Adipocyte (in vitro differentiated cells): ENCODE data around the gene TAOK1.

Experiments used
- DNase-seq: peaks from one replicate; pipeline ENCODE4 v3.0.0-alpha.2; 2015; ENCODE audit warnings: low read depth
- H3K27me3 ChIP-seq: replicated peaks from 2 replicates; pipeline ENCODE4 v1.7.0; 2013; ENCODE audit warnings: mild to moderate bottlenecking, low read length, moderate library complexity; ENCODE audit not compliant: control insufficient read depth, insufficient read depth
- H3K36me3 ChIP-seq: 2 replicates; pipeline ENCODE4 v1.7.0; 2013; ENCODE audit warnings: low read length, mild to moderate bottlenecking, moderate library complexity; ENCODE audit not compliant: control insufficient read depth, insufficient read depth, severe bottlenecking
- H3K4me1 ChIP-seq: 2 replicates; pipeline ENCODE4 v1.7.0; 2013; ENCODE audit warnings: mild to moderate bottlenecking, low read length, moderate library complexity; ENCODE audit not compliant: control insufficient read depth, insufficient read depth
- H3K4me3 ChIP-seq: 2 replicates; pipeline ENCODE4 v1.7.0; 2013; ENCODE audit warnings: mild to moderate bottlenecking, low read length, moderate library complexity
- H3K9ac ChIP-seq: 2 replicates; pipeline ENCODE4 v1.7.0; 2013; ENCODE audit warnings: mild to moderate bottlenecking, low read length, moderate library complexity
- H3K9me3 ChIP-seq: 2 replicates; pipeline ENCODE4 v1.7.0; 2013; ENCODE audit warnings: mild to moderate bottlenecking, low read length, moderate library complexity; ENCODE audit not compliant: control insufficient read depth

The TAOK1 gene

GRCh38 chr17:29567304-29567553 lies 177.1 kb downstream of the TAOK1 start:
- H3K9me3 ChIP-seq, result no peaks in the 10 kb centered on the region
- no peak for DNase-seq

DNA sequence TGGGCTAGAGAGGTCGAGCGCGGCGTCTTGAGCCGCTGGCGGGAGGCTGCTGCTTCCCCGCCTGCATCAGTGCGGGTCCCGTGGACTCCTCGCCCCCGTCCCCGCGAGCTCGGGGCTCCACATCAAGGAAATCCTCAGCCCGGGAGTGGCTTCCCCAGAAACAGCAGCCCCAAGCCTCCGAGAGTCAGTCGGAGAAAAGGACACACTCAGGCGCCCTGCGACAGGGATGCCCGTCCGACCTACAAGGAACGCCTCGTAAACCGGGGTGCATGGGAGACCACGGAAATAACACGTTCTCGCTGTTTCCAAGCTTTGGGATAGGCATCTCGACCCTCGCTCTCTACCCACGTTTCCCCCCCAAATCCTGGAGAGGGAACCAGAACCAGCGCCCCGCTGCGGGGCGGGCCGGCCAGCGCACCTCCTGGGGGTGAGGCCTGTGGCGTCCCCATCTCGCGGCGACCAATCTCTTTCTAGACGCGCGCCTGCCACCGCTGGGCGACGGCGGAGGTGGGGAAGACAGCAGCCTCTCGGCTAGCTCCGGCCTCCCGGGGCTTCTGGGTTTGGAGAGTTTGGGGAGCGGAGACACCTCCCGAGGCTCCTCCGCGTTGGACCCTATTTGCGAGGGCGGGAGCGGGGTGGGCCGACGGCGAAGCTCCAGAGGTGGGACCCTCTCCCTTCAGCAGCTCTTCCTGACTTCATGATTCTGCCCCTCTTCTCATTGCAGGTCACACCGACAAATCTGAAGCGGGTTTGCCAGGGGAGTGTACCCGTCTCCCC lies 177.6 kb downstream of the TAOK1 start:
- Histone ChIP-seq H3K36me3 (peaks cover 28% of the 10 kb centered on the region), H3K9me3 (no peaks in the 10 kb centered on the region), H3K27me3 (no peaks in the 10 kb centered on the region), H3K4me3 (peak overlapping the region; percentile 92), H3K4me1 (peaks cover 42% of the 10 kb centered on the region), H3K9ac (peak overlapping the region; percentile 94)
- DNase-seq, result peak; percentile 79

More at GRCh38 chr17:29567304-29567553, 177.1 kb downstream of the TAOK1 start:
- peak overlapping the region; percentile 94 for H3K9ac ChIP-seq
- peak overlapping the region; percentile 92 for H3K4me3 ChIP-seq
- H3K36me3 ChIP-seq, result peaks cover 33% of the 10 kb centered on the region
- H3K27me3 ChIP-seq, result no peaks in the 10 kb centered on the region
- H3K4me1 ChIP-seq, result peaks cover 40% of the 10 kb centered on the region

- H3K9me3 ChIP-seq, result no peaks in the 10 kb centered on the region
- peaks cover 31% of the 10 kb centered on the region for H3K36me3 ChIP-seq
- H3K4me3 ChIP-seq, result peak within 1 kb of the TSS; percentile 92
- H3K4me1 ChIP-seq, result peaks cover 42% of the 10 kb centered on the region
- DNase-seq, result peak; percentile 94
- peak within 1 kb of the TSS; percentile 94 for H3K9ac ChIP-seq
- H3K27me3 ChIP-seq, result no peaks in the 10 kb centered on the region
Observed at GRCh38 chr17:29568331-29569244, 178.4 kb downstream of the TAOK1 start, which contains the start of gene TP53I13. Gene TP53I13, plus strand, starts transcription at chr17:29568701. Its CDS starts 58 bp downstream, at chr17:29568759.

GRCh38 chr17:29569245-29569950 lies 179.2 kb downstream of the TAOK1 start:
- Histone ChIP-seq H3K9ac (peak overlapping the region; percentile 85), H3K4me3 (peak overlapping the region; percentile 85), H3K9me3 (no peaks in the 10 kb centered on the region), H3K27me3 (no peaks in the 10 kb centered on the region), H3K36me3 (peaks cover 39% of the 10 kb centered on the region), H3K4me1 (peaks cover 42% of the 10 kb centered on the region)
- DNase-seq, result no peak

DNA sequence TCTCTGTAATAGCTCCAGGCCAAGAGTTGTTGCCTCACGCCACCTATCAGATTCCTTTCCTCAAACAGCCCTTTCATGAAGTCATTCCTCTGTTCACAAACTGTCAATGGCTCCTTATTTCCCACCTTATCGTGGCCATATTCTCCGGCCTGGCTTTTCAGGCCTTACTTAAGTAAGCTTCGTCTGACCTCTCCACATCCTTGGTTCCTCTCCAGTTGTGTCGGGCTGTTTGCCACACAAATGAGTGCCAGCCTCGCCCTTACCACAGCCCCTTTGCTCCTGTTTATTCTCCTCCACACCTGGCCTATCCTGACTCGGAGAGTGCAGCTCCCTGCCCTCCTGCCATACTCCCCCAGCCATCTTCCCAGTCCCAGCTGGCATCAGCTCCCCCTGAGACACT lies 180.4 kb downstream of the TAOK1 start:
- Histone ChIP-seq H3K9ac (peak overlapping the region; percentile 14), H3K4me3 (no peak overlapping the region)
- no peak for DNase-seq

DNA sequence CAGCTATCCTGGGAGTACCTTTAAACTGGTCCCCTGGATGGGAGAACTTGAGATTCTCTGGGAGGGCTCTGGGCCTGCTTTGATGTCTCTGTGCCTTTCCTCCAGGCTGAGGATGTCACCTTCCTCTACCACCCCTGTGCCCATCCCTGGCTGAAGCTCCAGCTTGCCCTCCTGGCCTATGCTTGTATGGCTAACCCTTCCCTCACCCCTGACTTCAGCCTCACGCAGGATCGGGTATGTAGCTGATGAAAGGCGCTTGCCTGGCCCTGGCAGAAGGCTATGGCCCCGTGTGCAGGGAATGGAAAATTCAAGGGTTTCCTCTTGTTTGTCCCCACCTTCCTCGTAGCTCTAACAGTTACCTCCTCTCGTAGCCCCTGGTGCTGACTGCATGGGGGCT lies 181.3 kb downstream of the TAOK1 start:
- Histone ChIP-seq H3K4me3 (no peak overlapping the region), H3K4me1 (peaks cover 31% of the 10 kb centered on the region), H3K27me3 (no peaks in the 10 kb centered on the region), H3K36me3 (peaks cover 60% of the 10 kb centered on the region), H3K9me3 (no peaks in the 10 kb centered on the region), H3K9ac (no peak overlapping the region)
- no peak for DNase-seq

More for the DNA sequence above, 180.4 kb downstream of the TAOK1 start:
- Histone ChIP-seq H3K27me3 (no peaks in the 10 kb centered on the region), H3K9me3 (no peaks in the 10 kb centered on the region), H3K36me3 (peaks cover 50% of the 10 kb centered on the region), H3K4me1 (peaks cover 36% of the 10 kb centered on the region)

- no peak for DNase-seq
- H3K36me3 ChIP-seq, result peaks cover 66% of the 10 kb centered on the region
- H3K9me3 ChIP-seq, result no peaks in the 10 kb centered on the region
- H3K4me3 ChIP-seq, result no peak overlapping the region
- peak overlapping the region; percentile 42 for H3K9ac ChIP-seq
- no peaks in the 10 kb centered on the region for H3K27me3 ChIP-seq
- H3K4me1 ChIP-seq, result peaks cover 31% of the 10 kb centered on the region
Observed at GRCh38 chr17:29571883-29572681, 181.9 kb downstream of the TAOK1 start.

- peaks cover 31% of the 10 kb centered on the region for H3K4me1 ChIP-seq
- peaks cover 68% of the 10 kb centered on the region for H3K36me3 ChIP-seq
- no peaks in the 10 kb centered on the region for H3K27me3 ChIP-seq
- peak overlapping the region; percentile 42 for H3K9ac ChIP-seq
- no peaks in the 10 kb centered on the region for H3K9me3 ChIP-seq
- H3K4me3 ChIP-seq, result no peak overlapping the region
- DNase-seq, result peak; percentile 63
Observed at GRCh38 chr17:29572691-29573557, 182.8 kb downstream of the TAOK1 start.

- Histone ChIP-seq H3K4me3 (no peak overlapping the region), H3K9me3 (no peaks in the 10 kb centered on the region), H3K27me3 (no peaks in the 10 kb centered on the region), H3K9ac (no peak overlapping the region), H3K4me1 (peaks cover 31% of the 10 kb centered on the region), H3K36me3 (peaks cover 68% of the 10 kb centered on the region)
- no peak for DNase-seq
Observed at GRCh38 chr17:29573558-29573869, 183.4 kb downstream of the TAOK1 start.
